HG03460 (cell line): ENCODE measurements around the gene TBC1D14.

Experiments used
- ATAC-seq: cut with Tn5 transposase; IDR thresholded peaks from one replicate; pipeline ENCODE4 v1.9.1; 2021; ENCODE audit not compliant: unreplicated experiment

Gene TBC1D14, protein sequence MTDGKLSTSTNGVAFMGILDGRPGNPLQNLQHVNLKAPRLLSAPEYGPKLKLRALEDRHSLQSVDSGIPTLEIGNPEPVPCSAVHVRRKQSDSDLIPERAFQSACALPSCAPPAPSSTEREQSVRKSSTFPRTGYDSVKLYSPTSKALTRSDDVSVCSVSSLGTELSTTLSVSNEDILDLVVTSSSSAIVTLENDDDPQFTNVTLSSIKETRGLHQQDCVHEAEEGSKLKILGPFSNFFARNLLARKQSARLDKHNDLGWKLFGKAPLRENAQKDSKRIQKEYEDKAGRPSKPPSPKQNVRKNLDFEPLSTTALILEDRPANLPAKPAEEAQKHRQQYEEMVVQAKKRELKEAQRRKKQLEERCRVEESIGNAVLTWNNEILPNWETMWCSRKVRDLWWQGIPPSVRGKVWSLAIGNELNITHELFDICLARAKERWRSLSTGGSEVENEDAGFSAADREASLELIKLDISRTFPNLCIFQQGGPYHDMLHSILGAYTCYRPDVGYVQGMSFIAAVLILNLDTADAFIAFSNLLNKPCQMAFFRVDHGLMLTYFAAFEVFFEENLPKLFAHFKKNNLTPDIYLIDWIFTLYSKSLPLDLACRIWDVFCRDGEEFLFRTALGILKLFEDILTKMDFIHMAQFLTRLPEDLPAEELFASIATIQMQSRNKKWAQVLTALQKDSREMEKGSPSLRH

DNA sequence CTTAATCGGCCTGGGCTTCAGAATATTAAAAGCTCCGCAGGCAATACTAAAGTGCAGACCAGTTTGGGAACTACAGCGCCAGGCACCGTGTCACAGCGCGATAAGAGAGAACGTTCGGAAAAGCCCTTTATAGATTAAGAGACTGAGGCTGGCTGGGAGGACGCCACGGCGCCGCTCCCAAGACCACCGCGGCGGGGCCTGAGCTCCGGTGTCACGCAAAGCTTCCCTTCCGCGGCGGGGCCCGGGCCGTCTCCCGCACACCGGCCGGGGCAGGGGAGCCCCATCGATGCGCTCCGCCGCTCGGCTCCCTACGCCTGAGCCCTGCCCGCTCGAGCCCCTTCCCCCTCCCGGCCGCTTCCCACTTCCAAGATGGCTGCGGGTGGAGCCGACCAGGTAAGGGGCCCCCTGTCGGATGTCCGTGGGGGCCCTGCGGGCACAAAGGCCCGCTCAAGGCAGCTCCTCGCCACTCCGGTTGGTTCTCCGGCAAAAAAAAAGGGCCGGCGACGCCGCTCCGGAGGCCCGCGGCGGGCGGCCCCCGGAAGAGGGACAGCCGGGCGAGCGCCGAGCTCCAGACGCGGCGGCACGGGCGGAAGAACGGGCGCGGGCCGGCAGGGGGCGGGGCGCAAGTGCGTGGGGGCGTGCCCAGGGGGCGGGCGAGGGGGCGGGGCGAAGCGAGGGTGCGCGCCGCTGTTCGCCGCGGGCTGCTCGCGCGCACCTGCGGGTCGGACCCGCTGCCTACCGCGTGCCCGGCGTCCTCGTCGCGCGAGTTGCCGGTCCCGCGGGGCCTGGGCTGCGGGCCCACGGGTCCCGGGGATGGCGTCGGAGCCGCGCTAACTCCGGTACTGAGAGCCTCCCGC, at the start of gene TBC1D14:
TBC1D14 (plus strand) TSS at position 714 of the 857 bp plus-strand sequence. CDS start 13,564 bp downstream, outside the sequence.
- peak; percentile 82 for ATAC-seq

DNA sequence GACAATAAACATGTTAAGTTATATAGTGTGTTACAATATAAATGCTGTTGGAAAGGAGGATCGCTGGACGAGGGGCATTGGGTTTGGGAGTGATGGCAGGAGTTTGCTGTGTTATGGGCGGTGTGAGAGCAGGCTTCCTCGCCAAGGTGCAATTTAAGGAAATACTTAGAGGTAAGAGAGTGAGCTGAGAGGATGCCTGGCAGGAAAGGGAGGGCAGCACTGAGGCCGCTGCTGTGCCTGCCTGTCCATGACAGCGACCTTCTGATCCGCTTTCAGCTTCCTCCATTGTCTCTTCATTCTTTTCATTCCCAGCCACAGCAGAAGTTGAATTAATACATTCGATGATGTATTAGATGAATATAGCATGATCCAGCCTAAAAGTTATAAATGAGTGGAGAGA, 41.2 kb upstream of the TBC1D14 start:
- ATAC-seq = no peak

DNA sequence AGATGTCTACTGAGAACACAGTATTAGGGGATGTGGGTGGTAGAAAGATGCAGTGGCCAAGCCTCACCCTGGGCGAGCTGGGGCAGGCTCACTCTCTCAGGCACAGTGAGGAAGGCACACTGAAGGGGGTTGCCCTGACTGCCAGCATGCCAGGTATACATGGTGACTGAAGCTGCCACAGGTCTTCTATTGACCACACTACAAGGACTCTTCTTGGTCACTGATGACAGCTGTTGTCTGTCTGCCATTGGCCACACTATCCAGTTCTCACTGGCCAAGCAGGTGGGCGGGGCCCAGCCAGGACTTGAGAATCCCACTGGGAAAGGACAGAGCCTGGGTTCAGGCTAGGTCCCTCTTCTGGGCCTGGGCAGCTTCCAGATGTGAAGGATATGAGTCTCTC, 39.7 kb upstream of the TBC1D14 start:
- no peak for ATAC-seq

DNA sequence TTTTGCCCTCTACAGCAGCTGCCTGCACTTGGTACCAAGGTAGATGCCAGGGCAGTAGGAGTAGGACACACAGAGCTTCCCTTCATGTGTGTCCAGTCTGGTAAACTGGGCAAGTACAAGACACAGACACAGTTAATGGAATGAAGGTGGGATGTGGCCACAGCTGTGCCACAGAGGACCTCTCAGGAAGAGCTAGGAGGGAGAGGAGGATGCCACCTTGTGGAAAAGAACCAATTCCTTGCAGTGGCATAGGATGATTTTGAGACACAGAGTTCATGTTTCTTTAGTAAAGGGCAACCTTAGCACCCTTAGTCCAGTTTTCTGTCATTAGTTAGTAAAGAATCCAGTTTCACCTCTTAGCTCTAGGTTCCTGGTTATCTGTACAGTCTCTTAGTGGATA, 36.3 kb upstream of the TBC1D14 start:
- no peak for ATAC-seq

DNA sequence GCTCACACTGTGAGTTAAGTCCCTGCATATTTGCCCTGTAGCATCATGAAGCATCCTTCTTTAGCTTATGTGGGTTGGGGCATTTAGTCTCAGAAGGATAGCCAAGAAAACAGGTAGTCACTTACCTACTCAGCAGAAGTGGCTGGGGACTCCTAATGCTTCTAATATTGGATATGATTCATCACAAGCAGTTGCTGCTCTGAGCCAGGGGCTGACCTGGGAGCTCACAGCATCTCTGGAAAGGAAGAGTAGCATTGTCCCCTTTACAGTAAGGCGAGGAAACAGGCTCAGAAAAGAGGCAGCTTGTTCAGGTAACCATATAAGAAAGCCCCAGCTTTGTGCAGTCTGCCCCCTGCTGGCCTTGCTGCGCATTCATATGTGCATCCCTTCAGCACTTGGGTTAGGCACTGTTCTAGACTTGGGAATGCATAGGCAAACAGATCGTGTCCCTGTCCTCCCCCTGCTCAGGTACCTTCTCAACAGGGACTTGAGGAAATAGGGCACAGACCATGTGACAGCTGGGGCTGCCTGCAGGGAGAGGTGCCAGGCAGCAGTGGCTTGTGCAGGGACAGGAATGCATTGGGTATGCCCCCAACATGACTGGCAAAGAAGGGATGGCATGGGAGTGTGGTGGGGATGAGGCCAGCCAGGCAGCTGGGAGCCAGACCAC, 35.7 kb upstream of the TBC1D14 start:
- no peak for ATAC-seq

DNA sequence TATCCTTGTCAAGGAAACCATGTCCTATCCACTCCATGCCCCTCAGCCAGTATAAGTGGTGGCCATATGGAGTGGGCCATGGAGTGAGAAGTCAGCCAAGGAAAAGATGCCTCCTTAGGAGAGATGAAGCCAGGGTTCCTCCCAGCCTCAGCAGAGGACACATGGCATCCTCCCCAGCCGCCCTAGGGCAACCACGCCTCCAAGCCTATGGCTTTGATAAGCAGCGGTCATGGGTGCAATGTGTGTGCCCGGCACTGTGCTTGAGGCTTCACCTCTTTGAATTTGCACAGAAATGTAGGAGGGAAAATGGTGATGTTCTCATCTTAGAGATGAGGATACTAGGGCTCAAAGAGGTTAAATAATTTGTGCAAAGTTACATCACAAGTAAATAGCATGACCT, 34.6 kb upstream of the TBC1D14 start:
- ATAC-seq = no peak

DNA sequence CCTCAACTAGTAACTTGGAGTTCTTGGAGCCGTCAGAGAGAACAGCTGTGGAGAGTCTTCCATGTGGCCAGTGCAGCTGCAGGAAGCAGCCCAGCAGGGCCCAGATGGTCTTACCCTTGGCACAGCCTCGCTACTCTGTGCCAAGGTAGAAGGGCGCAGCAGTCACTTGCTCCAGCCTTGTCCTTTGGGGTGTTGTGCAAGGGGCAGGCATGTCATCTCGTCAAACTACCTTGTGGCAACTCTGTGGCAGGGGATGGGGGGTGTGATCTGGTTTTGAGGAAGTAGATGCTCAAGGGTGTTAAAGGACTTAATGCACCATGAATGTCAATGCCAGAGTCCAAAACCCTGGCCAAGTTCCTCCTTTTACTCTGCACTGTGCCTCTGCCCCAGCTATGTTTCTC, 34.2 kb upstream of the TBC1D14 start:
- ATAC-seq = no peak

DNA sequence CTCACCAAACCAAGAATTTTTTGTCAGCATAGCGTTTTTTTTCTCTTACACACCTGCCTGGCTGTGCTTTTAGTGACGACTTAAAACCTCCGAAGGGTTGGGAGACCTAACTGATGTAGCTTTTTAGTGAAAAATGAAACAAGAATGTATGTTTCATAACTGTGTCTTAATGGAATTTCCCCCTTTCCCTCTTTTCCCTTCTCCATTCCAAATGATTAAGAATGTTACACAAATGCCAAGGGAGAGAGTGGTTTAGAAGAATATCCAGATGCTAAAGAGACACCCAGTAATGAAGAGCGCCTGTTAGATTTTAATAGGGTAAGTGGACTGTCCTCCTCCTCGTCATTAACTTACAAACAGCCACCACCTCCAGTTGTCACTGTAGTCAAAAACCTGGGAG, 33.2 kb upstream of the TBC1D14 start:
- no peak for ATAC-seq

DNA sequence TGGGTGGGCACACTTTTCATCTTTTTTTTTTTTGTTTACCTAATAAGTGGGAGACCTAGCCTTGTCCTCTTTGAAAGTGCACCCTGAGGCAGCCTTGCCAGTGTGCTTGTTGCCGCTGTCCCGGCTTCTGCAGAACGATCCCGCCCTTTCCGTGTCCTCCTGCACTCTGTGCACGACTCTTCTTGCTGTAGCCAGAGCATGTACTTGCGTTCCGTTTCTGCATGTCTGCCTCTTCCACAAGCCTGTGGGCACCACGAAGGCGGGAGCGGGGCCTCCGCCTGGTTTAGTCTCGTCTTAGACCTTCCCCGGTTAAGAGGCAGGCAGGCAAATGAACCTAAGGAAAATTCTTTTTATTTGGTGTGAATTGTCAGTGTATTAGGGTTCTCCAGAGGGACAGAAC, 32.6 kb upstream of the TBC1D14 start:
- ATAC-seq = no peak

DNA sequence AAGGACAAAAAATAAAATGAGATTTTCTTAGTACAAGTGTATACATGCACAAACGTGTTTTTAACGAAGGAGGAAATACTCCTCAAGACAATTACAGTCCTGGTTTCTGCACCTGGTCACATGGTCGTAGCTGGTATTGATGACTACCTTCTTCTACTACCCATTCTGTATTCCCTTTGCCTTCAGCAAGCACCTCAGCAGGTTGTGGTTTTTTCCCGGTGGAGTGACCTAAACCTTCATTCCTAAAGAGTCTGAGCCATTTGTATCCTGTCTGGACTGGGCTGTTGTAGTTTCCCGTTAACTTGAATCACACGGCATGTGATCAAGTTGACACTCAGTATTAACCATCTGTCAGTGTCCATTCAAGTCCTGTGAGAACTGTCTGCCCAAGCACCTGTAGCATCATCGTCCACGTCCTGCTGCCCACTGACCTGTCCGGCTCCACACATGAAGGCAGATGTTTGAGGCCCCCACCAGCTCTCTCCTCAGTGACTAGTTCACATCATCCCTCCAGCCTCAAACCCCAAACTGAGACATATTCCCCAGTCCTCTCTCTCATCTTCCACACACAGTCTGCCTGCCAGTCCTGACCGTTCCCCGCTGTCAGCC, 31.1 kb upstream of the TBC1D14 start:
- no peak for ATAC-seq

DNA sequence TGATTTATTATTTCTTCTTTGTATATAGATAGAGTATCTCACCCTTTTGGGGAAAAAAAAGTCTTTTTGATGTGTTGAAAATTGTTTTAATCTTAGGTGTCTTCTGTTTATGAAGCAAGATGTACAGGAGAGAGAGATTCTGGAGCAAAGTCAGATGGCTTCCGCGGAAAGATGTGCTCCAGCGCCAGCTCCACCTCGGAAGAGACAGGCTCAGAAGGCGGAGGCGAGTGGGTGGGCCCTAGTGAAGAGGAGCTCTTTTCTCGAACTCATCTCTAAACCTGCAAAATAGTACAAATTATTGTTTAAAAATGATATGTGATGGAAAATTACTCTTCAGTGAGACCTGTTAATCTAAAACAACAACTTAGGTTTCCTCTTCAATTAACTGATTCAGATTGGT, 28.9 kb upstream of the TBC1D14 start:
- no peak for ATAC-seq

DNA sequence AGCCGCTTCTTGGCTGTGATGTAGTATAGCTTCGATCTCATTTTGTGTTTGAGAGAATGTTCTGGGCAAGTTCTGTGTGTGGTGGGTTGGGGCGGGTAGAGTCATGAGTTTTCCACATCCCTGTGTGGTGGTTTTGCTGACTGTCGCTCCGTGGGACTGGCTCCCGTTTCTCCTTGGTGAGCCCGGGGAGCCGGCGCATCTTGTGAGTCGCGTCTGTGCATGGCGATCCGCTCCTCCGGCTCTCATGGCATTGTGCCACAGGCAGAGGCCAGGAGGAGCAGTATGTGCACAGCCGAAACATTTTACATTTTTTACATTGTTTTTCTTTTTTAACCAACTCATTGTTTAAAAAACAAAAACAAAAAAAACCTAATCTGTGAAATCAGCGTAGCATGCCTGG, 27.7 kb upstream of the TBC1D14 start:
- no peak for ATAC-seq

DNA sequence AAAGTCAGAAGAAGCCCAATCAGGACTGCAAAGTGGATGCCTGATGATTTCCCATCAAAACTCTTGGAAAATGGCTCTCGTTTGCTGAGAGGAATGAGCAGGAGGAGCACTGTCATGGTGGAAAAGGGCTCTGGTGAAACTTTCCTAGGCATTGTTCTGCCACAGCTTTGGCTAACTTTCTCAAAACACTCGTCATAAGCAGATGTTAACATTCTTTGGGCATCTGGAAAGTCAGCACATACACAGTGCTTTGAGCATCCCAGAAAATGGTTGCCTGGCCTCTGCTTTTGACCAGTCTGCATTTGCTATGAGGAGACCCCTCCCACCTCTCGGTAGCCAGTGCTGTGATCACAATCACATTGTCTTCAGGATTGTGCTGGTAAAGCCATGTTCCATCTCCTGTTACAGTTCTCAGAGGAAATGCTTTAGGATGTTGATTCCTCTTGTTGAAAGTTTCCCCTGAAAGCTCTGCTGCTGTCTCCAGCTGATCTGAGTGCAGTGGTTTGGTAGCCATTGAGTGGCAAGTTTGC, 25.2 kb upstream of the TBC1D14 start:
- no peak for ATAC-seq

DNA sequence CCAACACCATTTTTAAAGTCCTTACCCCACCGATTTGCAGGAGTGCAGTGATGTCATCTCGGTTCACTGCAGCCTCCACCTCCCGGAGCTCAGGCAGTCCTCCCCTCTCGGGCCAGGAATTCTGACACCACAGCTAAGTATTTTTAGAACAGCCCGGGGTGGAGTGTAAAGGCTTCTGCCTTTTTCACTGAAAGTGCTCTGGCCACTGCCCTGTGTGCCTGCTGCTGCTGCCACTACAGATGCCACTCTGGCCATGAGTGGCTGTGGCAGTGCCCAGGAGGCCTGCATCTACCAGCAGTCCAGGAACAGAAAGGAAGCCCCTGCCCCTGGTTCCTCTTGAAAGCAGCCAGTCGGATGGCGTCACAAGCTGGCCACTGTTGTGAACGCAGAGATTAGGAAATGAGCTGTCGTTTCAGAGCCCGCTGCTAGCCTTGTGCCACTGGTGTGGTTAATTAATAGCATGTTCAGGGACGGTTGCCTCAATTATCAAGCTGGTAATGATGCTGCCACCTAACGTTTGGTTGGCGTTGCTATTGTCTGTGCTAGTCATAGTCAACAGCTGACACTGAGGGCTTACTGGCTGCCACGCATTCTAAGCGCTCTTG, 23.6 kb upstream of the TBC1D14 start:
- peak; percentile 72 for ATAC-seq

DNA sequence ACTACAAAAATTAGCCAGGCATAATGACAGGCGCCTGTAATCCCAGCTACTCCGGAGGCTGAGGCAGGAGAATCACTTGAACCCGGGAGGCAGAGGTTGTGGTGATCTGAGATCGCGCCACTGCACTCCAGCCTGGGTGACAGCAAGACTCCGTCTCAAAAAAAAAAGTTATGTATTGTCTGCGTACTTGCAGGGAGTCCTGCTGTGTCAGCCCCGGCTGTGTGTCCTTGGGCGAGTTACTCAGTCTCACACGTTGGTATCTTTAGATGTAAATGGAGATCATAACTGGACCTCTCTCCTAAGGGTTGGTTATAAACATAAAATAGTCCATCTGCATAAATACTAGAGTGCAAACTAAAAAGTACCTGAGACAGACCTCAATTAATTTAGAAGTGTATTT, 22.7 kb upstream of the TBC1D14 start:
- ATAC-seq = no peak

DNA sequence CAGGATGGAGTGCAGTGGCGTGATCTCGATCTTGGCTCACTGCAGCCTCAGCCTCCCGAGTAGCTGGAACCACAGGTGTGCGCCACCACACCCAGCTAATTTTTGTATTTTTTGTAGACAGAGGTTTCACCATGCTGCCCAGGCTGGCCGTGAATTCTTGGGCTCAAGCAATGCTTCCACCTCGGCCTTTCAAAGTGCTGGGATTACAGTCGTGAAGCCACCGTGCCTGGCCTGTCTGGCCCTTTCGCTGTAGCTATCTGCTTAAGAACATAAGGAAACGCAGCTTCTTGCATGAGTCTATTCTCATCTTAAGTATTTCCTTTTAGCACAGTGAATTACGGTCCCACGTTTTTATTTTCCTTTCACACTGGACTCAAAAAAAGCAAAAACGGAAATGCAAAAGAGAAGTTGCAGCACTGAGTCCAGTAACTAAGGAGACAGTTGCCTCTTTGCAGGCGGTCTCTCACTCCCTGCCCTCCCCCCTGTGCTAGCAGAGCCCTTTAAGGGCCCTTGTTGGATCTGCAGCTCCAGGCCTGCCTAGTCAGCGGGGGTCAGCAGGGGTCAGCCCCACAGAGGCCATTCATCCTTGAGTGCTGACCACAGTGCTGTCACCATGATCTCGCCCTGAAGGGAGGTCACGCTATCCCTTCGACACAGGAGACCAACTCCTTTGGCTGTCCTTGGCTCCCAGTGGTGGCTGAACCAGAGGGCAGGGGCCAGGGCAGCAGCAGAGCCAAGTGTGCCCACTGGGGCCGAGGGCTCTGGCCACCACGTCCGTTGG, 21.8 kb upstream of the TBC1D14 start:
- ATAC-seq = no peak

DNA sequence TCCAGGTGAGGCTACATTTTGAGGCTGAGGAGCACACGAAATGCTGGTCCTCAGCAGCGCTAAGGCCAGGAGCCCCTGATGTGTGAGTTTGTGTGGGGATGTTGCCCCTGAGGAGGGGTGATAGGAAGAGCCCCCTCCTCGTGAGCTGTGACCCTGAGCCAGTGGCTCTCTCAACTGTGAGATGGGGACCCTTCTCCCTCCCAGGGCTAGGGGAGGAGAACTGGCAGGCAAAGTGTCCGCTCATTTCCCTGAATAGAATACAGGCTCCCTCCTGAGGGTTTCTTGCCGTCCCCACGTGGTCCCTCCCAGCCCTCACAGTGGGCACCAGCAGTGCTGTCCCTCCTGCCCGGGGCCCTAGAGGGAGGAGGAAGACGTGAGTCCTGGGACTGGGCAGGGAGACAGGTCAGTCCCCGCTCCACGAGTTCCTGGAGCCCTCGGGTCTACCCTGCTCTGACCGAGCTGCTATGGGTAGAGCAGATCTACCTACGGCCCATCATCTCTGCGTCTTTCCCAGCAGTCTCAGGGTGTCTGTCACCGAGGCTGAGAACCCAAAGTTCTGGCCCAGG, 21.0 kb upstream of the TBC1D14 start:
- ATAC-seq = no peak

DNA sequence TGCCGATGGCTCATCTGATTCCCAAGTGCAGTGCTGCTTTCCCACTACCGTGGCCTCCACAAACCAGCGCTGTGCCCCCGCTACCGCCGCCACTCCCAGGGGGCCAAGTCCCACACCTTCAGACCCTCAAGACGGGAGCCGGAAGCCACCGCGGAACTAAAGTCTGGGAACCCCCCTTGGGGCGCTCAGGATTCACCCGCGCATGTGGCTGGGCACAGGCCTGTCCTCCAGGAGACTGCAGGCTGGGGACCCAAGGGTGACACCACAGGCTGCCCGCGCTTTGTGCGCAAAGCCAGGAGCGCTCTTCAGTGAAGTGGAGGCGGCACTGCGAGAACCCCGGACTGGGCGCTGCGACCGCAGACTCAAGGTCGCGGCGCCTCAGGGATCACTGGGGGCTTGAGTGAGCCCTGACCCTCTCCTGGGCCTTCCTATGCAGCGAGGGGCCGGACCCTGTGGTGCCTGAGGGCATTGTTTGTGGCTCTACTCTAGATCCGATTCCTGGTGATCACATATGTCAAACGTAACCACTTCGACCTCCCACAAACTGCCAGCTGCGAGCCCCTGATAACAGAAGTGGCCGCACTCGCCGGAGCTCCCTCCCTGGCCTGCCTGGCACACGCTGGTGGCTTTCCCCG, 20.4 kb upstream of the TBC1D14 start:
- no peak for ATAC-seq
